GM20000 (cell line): ENCODE data around the gene BDNF.

Experiments used
- DNase-seq: peaks from one replicate; pipeline ENCODE4 v3.0.0; 2012; ENCODE audit warnings: low spot score
- CTCF ChIP-seq: IDR thresholded peaks from 2 replicates; pipeline ENCODE4 v1.5.1; 2012; ENCODE audit warnings: mild to moderate bottlenecking, control low read depth; ENCODE audit errors: extremely low read depth, missing control alignments

The BDNF gene

DNA sequence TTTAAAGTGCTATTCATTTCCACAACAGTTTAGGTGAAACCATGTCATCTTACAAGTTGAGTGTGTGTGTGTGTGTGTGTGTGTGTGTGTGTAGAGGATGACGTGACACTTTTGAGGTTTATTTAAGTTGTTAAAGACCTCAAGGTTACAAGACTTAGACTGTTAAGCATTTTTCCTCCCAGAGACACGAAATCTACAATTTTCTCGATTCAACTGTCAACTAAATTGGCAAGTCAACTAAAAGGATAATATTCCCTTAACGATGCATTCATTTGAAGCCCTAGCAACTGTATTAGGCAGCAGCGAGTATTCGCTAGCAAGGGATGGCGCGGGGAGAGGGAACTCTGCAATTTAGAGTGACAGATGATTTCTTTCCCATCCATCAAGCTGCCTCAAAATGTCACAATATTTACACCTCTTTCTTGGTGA lies 17.6 kb upstream of the BDNF start:
- TF ChIP-seq CTCF, result no peak
- DNase-seq, result no peak

- no peak for DNase-seq
- TF ChIP-seq CTCF, result no peak
These were observed 17.1 kb upstream of the BDNF start for GRCh38 chr11:27717377-27717776.

DNA sequence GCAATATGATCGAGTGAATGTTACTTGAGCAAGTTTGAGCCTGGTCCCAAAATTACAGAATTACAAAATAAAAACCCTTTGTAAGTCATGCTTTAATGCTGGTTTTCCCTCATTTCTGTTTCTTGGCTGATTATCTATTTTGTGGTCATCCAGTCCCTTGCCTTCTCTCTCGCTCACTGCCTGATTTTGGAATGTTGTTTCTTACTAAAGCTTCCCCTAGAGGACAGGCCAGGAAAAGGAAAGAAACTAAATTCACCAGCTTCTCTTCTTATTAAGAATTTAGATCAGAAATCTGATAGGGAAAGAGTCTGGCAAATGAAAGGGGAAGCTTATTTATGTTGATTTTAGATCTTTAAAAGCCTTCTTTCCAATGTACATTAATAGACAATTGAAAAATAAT lies 16.6 kb upstream of the BDNF start:
- DNase-seq, result no peak
- TF ChIP-seq CTCF, result no peak

GRCh38 chr11:27716216-27716615 lies 16.0 kb upstream of the BDNF start:
- TF ChIP-seq CTCF, result no peak
- DNase-seq, result no peak

GRCh38 chr11:27711725-27712124 lies 11.5 kb upstream of the BDNF start:
- no peak for DNase-seq
- no peak for TF ChIP-seq CTCF

GRCh38 chr11:27710536-27710935 lies 10.3 kb upstream of the BDNF start:
- DNase-seq, result no peak
- TF ChIP-seq CTCF, result no peak

GRCh38 chr11:27707676-27708075 lies 7.4 kb upstream of the BDNF start:
- DNase-seq, result no peak
- no peak for TF ChIP-seq CTCF
